ENCODE results near the gene COL21A1.

The COL21A1 gene

DNA sequence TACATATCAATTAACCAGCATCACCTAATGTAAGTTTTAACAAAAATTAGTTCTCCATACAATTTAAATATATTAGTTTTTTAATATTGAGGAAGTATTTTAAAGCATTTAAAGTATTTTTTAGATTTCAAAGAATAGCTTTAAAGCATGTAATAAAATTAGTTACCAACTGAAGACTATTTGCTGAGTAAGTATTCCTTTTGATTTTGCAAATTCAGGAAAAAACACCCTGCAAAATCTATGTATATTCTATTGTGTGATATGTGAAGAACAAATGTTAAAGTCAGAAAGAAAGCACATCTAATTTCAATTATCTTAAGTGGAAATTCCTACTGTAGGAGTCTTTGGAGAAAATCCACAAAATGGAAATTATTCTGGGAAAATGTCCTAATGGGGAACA is 107.3 kb downstream of the COL21A1 start:
- DNase-seq (no peak), ATAC-seq (ENCODE audit: insufficient read depth, low read depth) (no peak)
- TF ChIP-seq EZH2 (IDR thresholded peaks at IDR 0.05; ENCODE audit: borderline replicate concordance, low read depth, low read length, severe bottlenecking), result no peak
- TF ChIP-seq, protein P1, sequence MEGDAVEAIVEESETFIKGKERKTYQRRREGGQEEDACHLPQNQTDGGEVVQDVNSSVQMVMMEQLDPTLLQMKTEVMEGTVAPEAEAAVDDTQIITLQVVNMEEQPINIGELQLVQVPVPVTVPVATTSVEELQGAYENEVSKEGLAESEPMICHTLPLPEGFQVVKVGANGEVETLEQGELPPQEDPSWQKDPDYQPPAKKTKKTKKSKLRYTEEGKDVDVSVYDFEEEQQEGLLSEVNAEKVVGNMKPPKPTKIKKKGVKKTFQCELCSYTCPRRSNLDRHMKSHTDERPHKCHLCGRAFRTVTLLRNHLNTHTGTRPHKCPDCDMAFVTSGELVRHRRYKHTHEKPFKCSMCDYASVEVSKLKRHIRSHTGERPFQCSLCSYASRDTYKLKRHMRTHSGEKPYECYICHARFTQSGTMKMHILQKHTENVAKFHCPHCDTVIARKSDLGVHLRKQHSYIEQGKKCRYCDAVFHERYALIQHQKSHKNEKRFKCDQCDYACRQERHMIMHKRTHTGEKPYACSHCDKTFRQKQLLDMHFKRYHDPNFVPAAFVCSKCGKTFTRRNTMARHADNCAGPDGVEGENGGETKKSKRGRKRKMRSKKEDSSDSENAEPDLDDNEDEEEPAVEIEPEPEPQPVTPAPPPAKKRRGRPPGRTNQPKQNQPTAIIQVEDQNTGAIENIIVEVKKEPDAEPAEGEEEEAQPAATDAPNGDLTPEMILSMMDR (IDR thresholded peaks at IDR 0.05; ENCODE audit: borderline replicate concordance, extremely low read depth, low read length, poor library complexity, severe bottlenecking), result no peak

DNA sequence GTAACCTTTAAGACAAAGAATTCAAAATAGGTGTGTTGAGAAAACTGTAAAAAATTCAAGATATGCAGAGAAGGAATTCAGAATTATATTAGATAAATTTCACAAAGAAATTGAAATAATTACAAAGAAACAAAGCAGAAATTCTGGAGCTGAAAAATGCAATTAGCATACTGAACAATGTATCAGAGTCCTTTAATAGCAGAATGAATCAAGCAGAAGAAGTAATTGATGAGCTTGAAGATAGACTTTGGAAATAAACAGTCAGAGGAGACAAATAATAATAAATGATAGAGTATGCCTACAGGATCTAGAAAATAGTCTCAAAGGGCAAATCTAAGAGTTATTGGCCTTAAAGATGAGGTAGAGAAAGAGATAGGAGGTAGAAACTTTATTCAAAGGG is 131.7 kb downstream of the COL21A1 start:
- Histone ChIP-seq H3K27ac (ENCODE audit: low read length) (no peak overlapping the region), H4K20me1 (ENCODE audit: insufficient read depth, low read length) (no peaks in the 10 kb centered on the region), H3K9me3 (ENCODE audit: insufficient read depth, low read length, severe bottlenecking) (peaks cover 7% of the 10 kb centered on the region), H2AFZ (ENCODE audit: low read depth, low read length) (no peak overlapping the region), H3K79me2 (ENCODE audit: insufficient read depth, low read length) (no peaks in the 10 kb centered on the region), H3K4me1 (ENCODE audit: insufficient read depth, low read length) (no peaks in the 10 kb centered on the region), H3K36me3 (ENCODE audit: insufficient read depth, low read length) (no peaks in the 10 kb centered on the region), H3K4me3 (ENCODE audit: low read depth in 1 of 2, low read length in 2 of 2) (no peak overlapping the region), H3K9ac (ENCODE audit: low read depth, low read length) (no peak overlapping the region), H3K27me3 (ENCODE audit: insufficient read depth, low read length, poor library complexity) (no peaks in the 10 kb centered on the region), H3K4me2 (ENCODE audit: insufficient read depth, low read length) (no peak overlapping the region)
- no peak for DNase-seq
- no peak for ATAC-seq (ENCODE audit: insufficient read depth, low read depth)
- TF ChIP-seq EZH2 (IDR thresholded peaks at IDR 0.05; ENCODE audit: borderline replicate concordance, low read depth, low read length, severe bottlenecking), result no peak
- TF ChIP-seq, protein P1 (IDR thresholded peaks at IDR 0.05; ENCODE audit: borderline replicate concordance, extremely low read depth, low read length, poor library complexity, severe bottlenecking), result no peak

More for the DNA sequence above, 107.3 kb downstream of the COL21A1 start:
- Histone ChIP-seq H3K9me3 (ENCODE audit: insufficient read depth, low read length, severe bottlenecking) (no peaks in the 10 kb centered on the region), H3K36me3 (ENCODE audit: insufficient read depth, low read length) (no peaks in the 10 kb centered on the region), H3K9ac (ENCODE audit: low read depth, low read length) (no peak overlapping the region), H3K79me2 (ENCODE audit: insufficient read depth, low read length) (no peaks in the 10 kb centered on the region), H3K4me1 (ENCODE audit: insufficient read depth, low read length) (no peaks in the 10 kb centered on the region), H3K4me2 (ENCODE audit: insufficient read depth, low read length) (no peak overlapping the region), H4K20me1 (ENCODE audit: insufficient read depth, low read length) (no peaks in the 10 kb centered on the region), H2AFZ (ENCODE audit: low read depth, low read length) (no peak overlapping the region), H3K27me3 (ENCODE audit: insufficient read depth, low read length, poor library complexity) (no peaks in the 10 kb centered on the region), H3K27ac (ENCODE audit: low read length) (no peak overlapping the region), H3K4me3 (ENCODE audit: low read depth in 1 of 2, low read length in 2 of 2) (no peak overlapping the region)

DNA sequence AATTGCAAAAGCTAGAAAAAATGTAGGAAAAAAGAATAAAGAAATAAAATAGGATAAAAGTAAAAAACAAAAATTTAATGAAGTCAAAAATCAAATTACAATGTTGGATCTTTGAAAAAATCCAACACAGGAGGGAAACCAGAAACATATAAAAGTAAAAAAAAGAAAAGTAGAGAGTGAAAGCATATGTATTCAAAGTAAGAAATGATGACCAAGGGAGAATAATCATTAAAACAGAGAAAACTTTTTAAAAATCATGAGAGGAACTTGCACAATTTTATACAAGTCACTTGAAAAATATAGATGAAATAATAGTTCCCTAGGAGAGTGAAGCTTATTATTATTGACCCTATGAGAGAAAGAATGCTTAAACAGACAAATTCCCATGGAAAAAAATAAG is 138.2 kb downstream of the COL21A1 start:
- Histone ChIP-seq H3K79me2 (ENCODE audit: insufficient read depth, low read length) (no peaks in the 10 kb centered on the region), H3K36me3 (ENCODE audit: insufficient read depth, low read length) (no peaks in the 10 kb centered on the region), H4K20me1 (ENCODE audit: insufficient read depth, low read length) (no peaks in the 10 kb centered on the region), H3K27ac (ENCODE audit: low read length) (no peak overlapping the region), H2AFZ (ENCODE audit: low read depth, low read length) (no peak overlapping the region), H3K9ac (ENCODE audit: low read depth, low read length) (no peak overlapping the region), H3K9me3 (ENCODE audit: insufficient read depth, low read length, severe bottlenecking) (peaks cover 3% of the 10 kb centered on the region), H3K27me3 (ENCODE audit: insufficient read depth, low read length, poor library complexity) (no peaks in the 10 kb centered on the region), H3K4me2 (ENCODE audit: insufficient read depth, low read length) (no peak overlapping the region), H3K4me1 (ENCODE audit: insufficient read depth, low read length) (no peaks in the 10 kb centered on the region), H3K4me3 (ENCODE audit: low read depth in 1 of 2, low read length in 2 of 2) (no peak overlapping the region)
- DNase-seq (no peak), ATAC-seq (ENCODE audit: insufficient read depth, low read depth) (no peak)
- TF ChIP-seq EZH2 (IDR thresholded peaks at IDR 0.05; ENCODE audit: borderline replicate concordance, low read depth, low read length, severe bottlenecking), result no peak
- TF ChIP-seq, protein P1 (IDR thresholded peaks at IDR 0.05; ENCODE audit: borderline replicate concordance, extremely low read depth, low read length, poor library complexity, severe bottlenecking), result no peak

DNA sequence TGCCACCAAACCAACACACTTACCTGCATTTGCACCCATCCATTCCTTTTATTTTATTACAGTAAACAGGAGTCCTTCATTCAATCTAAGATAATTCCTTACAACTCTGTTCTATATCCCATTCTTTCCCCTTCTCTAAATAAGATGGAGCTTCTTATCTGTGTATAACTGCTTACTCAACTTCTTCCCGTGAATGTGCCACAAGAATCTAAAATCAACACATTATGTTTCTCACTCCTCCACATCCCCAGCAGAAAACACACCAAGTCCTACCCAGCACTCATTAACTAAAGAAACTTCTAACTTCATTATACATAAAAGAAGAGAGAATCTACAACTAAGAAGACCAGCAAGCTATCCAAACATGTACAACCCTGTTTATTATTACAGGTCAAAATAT is 141.1 kb downstream of the COL21A1 start:
- H3K79me2 ChIP-seq (ENCODE audit: insufficient read depth, low read length), result no peaks in the 10 kb centered on the region
- no peaks in the 10 kb centered on the region for H3K36me3 ChIP-seq (ENCODE audit: insufficient read depth, low read length)

More for the DNA sequence above, 141.1 kb downstream of the COL21A1 start:
- no peak overlapping the region for H3K4me3 ChIP-seq (ENCODE audit: low read depth in 1 of 2, low read length in 2 of 2)
- no peak overlapping the region for H3K9ac ChIP-seq (ENCODE audit: low read depth, low read length)
- TF ChIP-seq, protein P1 (IDR thresholded peaks at IDR 0.05; ENCODE audit: borderline replicate concordance, extremely low read depth, low read length, poor library complexity, severe bottlenecking), result no peak
- TF ChIP-seq EZH2 (IDR thresholded peaks at IDR 0.05; ENCODE audit: borderline replicate concordance, low read depth, low read length, severe bottlenecking), result no peak
- H2AFZ ChIP-seq (ENCODE audit: low read depth, low read length), result no peak overlapping the region
- no peak for DNase-seq
- H3K4me1 ChIP-seq (ENCODE audit: insufficient read depth, low read length), result no peaks in the 10 kb centered on the region
- H3K27me3 ChIP-seq (ENCODE audit: insufficient read depth, low read length, poor library complexity), result no peaks in the 10 kb centered on the region
- H4K20me1 ChIP-seq (ENCODE audit: insufficient read depth, low read length), result no peaks in the 10 kb centered on the region
- H3K4me2 ChIP-seq (ENCODE audit: insufficient read depth, low read length), result no peak overlapping the region
- no peak overlapping the region for H3K27ac ChIP-seq (ENCODE audit: low read length)
- H3K9me3 ChIP-seq (ENCODE audit: insufficient read depth, low read length, severe bottlenecking), result no peaks in the 10 kb centered on the region
- ATAC-seq (ENCODE audit: insufficient read depth, low read depth), result no peak

Measured in DND-41 (cell line).